Liver (tissue), 3 donors: ENCODE data around the gene MSI2.

ENCODE experiments used
- ATF3 ChIP-seq: IDR thresholded peaks from 2 replicates; pipeline ENCODE4 v1.6.1; 2016; ENCODE audit warnings: antibody characterized with exemption
- EGR1 ChIP-seq, 2 donors: IDR thresholded peaks; 2 replicates each; pipeline ENCODE4 v1.6.1; 2016 to 2018; ENCODE audit warnings: antibody characterized with exemption in 2 of 2, low read depth in 2 of 2
- RAD21 ChIP-seq, 2 donors: IDR thresholded peaks; 2 replicates each; pipeline ENCODE4 v1.6.1; 2016; ENCODE audit warnings: antibody characterized with exemption in 2 of 2, mild to moderate bottlenecking in 2 of 2
- REST ChIP-seq: IDR thresholded peaks from 2 replicates; pipeline ENCODE4 v1.6.1; 2016; ENCODE audit warnings: antibody characterized with exemption, mild to moderate bottlenecking
- TF ChIP-seq, protein P1 (sequence below): fragments of 150-350 bp; IDR thresholded peaks from 2 replicates; pipeline ENCODE4 v1.5.1; 2017; ENCODE audit warnings: improper control_type of control experiment, low read depth, low read length; ENCODE audit not compliant: missing input control
- TF ChIP-seq, protein P2 (sequence below): IDR thresholded peaks from 2 replicates; pipeline ENCODE4 v1.6.1; 2016; ENCODE audit warnings: antibody characterized with exemption
- donor health status: healthy.
- donor health status: healthy.

GRCh38 chr17:57286399-57287105, 30.2 kb downstream of the MSI2 start:
- TF ChIP-seq REST (no peak), EGR1 (IDR thresholded peaks at IDR 0.05; ENCODE audit: low read depth in 2 of 2) (no peak), RAD21 (IDR thresholded peaks at IDR 0.05) (no peak), ATF3 (no peak)
- TF ChIP-seq, protein P1, sequence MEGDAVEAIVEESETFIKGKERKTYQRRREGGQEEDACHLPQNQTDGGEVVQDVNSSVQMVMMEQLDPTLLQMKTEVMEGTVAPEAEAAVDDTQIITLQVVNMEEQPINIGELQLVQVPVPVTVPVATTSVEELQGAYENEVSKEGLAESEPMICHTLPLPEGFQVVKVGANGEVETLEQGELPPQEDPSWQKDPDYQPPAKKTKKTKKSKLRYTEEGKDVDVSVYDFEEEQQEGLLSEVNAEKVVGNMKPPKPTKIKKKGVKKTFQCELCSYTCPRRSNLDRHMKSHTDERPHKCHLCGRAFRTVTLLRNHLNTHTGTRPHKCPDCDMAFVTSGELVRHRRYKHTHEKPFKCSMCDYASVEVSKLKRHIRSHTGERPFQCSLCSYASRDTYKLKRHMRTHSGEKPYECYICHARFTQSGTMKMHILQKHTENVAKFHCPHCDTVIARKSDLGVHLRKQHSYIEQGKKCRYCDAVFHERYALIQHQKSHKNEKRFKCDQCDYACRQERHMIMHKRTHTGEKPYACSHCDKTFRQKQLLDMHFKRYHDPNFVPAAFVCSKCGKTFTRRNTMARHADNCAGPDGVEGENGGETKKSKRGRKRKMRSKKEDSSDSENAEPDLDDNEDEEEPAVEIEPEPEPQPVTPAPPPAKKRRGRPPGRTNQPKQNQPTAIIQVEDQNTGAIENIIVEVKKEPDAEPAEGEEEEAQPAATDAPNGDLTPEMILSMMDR, result no peak
- TF ChIP-seq, protein P2, sequence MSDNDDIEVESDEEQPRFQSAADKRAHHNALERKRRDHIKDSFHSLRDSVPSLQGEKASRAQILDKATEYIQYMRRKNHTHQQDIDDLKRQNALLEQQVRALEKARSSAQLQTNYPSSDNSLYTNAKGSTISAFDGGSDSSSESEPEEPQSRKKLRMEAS, result no peak
